ENCODE data around the gene LOC128125822.

The LOC128125822 gene

DNA sequence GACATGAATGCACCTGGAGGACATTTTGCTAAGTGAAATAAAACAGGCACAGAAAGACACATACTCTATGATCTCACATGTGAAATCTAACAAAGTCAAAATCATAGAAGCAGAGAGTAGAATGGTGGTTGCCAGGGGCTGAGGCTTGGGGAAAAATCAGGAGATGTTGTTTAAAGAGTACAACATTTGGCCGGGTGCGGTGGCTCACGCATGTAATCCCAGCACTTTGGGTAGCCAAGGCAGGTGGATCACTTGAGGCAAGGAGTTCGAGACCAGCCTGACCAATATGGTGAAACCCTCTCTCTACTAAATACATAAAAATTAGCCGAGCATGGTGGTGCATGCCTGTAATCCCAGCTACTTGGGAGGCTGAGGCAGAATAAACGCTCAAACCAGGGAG lies 26.0 kb upstream of the LOC128125822 start:
- no peaks in the 10 kb centered on the region for H3K9me3 ChIP-seq (ENCODE audit: control insufficient read depth, insufficient read depth, low read length)
- peaks cover 14 to 15% of the 10 kb centered on the region in 2 donors for H3K27me3 Mint-ChIP-seq (ENCODE audit: low read depth in 2 of 2)
- H3K4me3 ChIP-seq (ENCODE audit: low read length): no peak overlapping the region
- no peaks in the 10 kb centered on the region for H3K27me3 ChIP-seq (ENCODE audit: control insufficient read depth, insufficient read depth, low read length)
- H3K4me1 ChIP-seq (ENCODE audit: control insufficient read depth, insufficient read depth, low read length): no peaks in the 10 kb centered on the region
- H3K9me3 Mint-ChIP-seq: peaks cover 0 to 4% of the 10 kb centered on the region in 2 donors
- no peak overlapping the region for H3K27ac ChIP-seq (ENCODE audit: low read length)
- TF ChIP-seq, protein P1, sequence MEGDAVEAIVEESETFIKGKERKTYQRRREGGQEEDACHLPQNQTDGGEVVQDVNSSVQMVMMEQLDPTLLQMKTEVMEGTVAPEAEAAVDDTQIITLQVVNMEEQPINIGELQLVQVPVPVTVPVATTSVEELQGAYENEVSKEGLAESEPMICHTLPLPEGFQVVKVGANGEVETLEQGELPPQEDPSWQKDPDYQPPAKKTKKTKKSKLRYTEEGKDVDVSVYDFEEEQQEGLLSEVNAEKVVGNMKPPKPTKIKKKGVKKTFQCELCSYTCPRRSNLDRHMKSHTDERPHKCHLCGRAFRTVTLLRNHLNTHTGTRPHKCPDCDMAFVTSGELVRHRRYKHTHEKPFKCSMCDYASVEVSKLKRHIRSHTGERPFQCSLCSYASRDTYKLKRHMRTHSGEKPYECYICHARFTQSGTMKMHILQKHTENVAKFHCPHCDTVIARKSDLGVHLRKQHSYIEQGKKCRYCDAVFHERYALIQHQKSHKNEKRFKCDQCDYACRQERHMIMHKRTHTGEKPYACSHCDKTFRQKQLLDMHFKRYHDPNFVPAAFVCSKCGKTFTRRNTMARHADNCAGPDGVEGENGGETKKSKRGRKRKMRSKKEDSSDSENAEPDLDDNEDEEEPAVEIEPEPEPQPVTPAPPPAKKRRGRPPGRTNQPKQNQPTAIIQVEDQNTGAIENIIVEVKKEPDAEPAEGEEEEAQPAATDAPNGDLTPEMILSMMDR (IDR thresholded peaks at IDR 0.05): no peak
- ATAC-seq (no peak), DNase-seq (no peak)
- H3K4me3 Mint-ChIP-seq: no peak overlapping the region
- 93% methylated on average over 6 of the region's 6 CpGs for WGBS (ENCODE audit: insufficient coverage)
- no peaks in the 10 kb centered on the region for H3K36me3 Mint-ChIP-seq
- intact Hi-C loops (cut with micrococcal nuclease): no loop called here
- no peaks in the 10 kb centered on the region for H3K36me3 ChIP-seq (ENCODE audit: control insufficient read depth, insufficient read depth, low read length)
- no peak overlapping the region for H3K27ac Mint-ChIP-seq
- no peaks in the 10 kb centered on the region for H3K4me1 Mint-ChIP-seq

DNA sequence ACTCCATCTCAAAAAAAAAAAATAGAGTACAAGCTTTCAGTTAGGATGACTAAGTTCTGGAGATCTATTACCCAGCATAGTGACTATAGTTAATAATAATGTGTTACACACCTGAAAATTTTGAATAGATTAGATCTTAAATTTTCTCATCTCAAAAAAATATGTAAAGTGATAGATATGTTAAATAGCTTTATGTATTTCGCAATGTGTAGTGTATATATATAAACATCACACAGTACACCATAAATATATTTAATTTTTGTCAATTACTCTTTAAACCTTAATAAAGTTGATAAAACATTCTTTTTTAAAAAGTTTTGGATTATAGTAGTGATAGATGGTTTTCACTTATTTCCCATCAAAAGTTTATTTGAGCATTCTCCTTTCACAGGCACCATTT lies 25.6 kb upstream of the LOC128125822 start:
- no peak overlapping the region for H3K27ac ChIP-seq (ENCODE audit: low read length)
- intact Hi-C loops (cut with micrococcal nuclease): no loop called here
- TF ChIP-seq, protein P1 (IDR thresholded peaks at IDR 0.05): no peak
- no peaks in the 10 kb centered on the region for H3K4me1 ChIP-seq (ENCODE audit: control insufficient read depth, insufficient read depth, low read length)
- no CpG with 5 or more reads among the region's 1 CpG for WGBS (ENCODE audit: insufficient coverage)
- H3K4me1 Mint-ChIP-seq: no peaks in the 10 kb centered on the region
- H3K4me3 ChIP-seq (ENCODE audit: low read length): no peak overlapping the region
- ATAC-seq (no peak), DNase-seq (no peak)
- H3K27me3 Mint-ChIP-seq (ENCODE audit: low read depth in 2 of 2): peaks cover 12 to 15% of the 10 kb centered on the region in 2 donors
- no peak overlapping the region for H3K27ac Mint-ChIP-seq
- H3K36me3 Mint-ChIP-seq: no peaks in the 10 kb centered on the region
- peaks cover 0 to 4% of the 10 kb centered on the region in 2 donors for H3K9me3 Mint-ChIP-seq
- no peak overlapping the region for H3K4me3 Mint-ChIP-seq
- H3K36me3 ChIP-seq (ENCODE audit: control insufficient read depth, insufficient read depth, low read length): no peaks in the 10 kb centered on the region
- no peaks in the 10 kb centered on the region for H3K9me3 ChIP-seq (ENCODE audit: control insufficient read depth, insufficient read depth, low read length)
- no peaks in the 10 kb centered on the region for H3K27me3 ChIP-seq (ENCODE audit: control insufficient read depth, insufficient read depth, low read length)

DNA sequence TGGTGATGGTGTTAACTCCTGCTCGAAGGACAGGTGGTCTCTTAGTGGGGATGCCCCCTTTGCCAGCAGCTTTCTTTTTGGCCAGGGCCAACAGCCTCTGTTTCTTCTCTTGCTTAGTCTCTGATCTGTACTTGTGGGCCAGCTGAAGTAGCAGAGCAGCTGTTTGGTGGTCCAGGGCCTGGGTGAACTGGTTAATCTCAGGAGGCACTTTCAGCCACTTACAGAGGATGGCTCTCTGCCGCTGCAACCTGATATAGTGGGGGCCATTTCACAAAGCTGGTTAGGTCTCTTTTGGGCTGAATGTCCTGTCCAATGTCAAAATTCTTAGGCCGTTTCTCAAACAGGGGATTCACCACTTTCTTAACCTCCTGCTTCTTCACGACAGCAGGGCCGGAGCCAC lies 23.2 kb upstream of the LOC128125822 start:
- no peaks in the 10 kb centered on the region for H3K4me1 Mint-ChIP-seq
- no peak overlapping the region for H3K27ac ChIP-seq (ENCODE audit: low read length)

DNA sequence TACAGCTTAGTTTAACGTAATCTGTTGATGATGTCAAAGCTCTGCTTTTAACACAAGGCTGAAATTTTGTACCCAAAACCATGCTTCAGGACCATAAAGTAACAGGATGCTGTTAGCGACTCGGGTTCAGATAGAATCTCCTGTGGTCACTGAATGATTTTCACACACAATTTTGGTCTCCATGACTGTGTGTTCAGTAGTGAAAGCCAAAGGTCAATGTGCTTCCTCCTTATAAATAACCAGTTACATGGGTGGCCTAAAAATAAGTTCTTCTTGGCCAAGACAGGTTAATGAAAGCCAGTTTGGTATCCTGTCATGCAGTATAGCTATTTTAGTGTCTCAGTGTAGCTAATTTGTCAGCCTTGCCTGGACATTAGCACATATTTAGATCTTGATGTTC lies 19.1 kb upstream of the LOC128125822 start:
- H3K4me3 Mint-ChIP-seq: no peak overlapping the region
- TF ChIP-seq, protein P1 (IDR thresholded peaks at IDR 0.05): no peak
- no peaks in the 10 kb centered on the region for H3K36me3 Mint-ChIP-seq
- whole genome bisulfite sequencing (ENCODE audit: insufficient coverage): 40% methylated on average over 3 of the region's 3 CpGs
- H3K27me3 Mint-ChIP-seq (ENCODE audit: low read depth in 2 of 2): peaks cover 7 to 9% of the 10 kb centered on the region in 2 donors
- H3K9me3 ChIP-seq (ENCODE audit: control insufficient read depth, insufficient read depth, low read length): no peaks in the 10 kb centered on the region
- H3K27ac ChIP-seq (ENCODE audit: low read length): no peak overlapping the region
- H3K27ac Mint-ChIP-seq: no peak overlapping the region
- no peak overlapping the region for H3K4me3 ChIP-seq (ENCODE audit: low read length)
- H3K36me3 ChIP-seq (ENCODE audit: control insufficient read depth, insufficient read depth, low read length): no peaks in the 10 kb centered on the region
- intact Hi-C loops (cut with micrococcal nuclease): no loop called here
- no peak for DNase-seq
- ATAC-seq: peak in 2 of 3 donors; percentile 24 to 55
- no peaks in the 10 kb centered on the region for H3K4me1 Mint-ChIP-seq
- H3K27me3 ChIP-seq (ENCODE audit: control insufficient read depth, insufficient read depth, low read length): no peaks in the 10 kb centered on the region
- H3K4me1 ChIP-seq (ENCODE audit: control insufficient read depth, insufficient read depth, low read length): no peaks in the 10 kb centered on the region
- no peaks in the 10 kb centered on the region for H3K9me3 Mint-ChIP-seq

More for the DNA sequence above, 23.2 kb upstream of the LOC128125822 start:
- ATAC-seq (no peak), DNase-seq (no peak)
- Mint-ChIP-seq H3K27me3 (ENCODE audit: low read depth in 2 of 2) (peaks cover 5% of the 10 kb centered on the region in 2 donors), H3K27ac (no peak overlapping the region), H3K36me3 (no peaks in the 10 kb centered on the region), H3K4me3 (no peak overlapping the region), H3K9me3 (no peaks in the 10 kb centered on the region)
- Histone ChIP-seq H3K36me3 (ENCODE audit: control insufficient read depth, insufficient read depth, low read length) (no peaks in the 10 kb centered on the region), H3K27me3 (ENCODE audit: control insufficient read depth, insufficient read depth, low read length) (no peaks in the 10 kb centered on the region), H3K9me3 (ENCODE audit: control insufficient read depth, insufficient read depth, low read length) (no peaks in the 10 kb centered on the region), H3K4me1 (ENCODE audit: control insufficient read depth, insufficient read depth, low read length) (no peaks in the 10 kb centered on the region), H3K4me3 (ENCODE audit: low read length) (no peak overlapping the region)
- whole genome bisulfite sequencing (ENCODE audit: insufficient coverage): 83% methylated on average over 3 of the region's 5 CpGs
- intact Hi-C loops (cut with micrococcal nuclease): no loop called here
- TF ChIP-seq, protein P1 (IDR thresholded peaks at IDR 0.05): no peak
